IgD-negative memory B cell (primary cell): ENCODE results near the gene PRMT7. TPM values are rescaled to one million over a fixed set of nuclear protein-coding genes. Genes with fewer than 3 reads are reported as not detected.

Source experiments
- H3K27ac Mint-ChIP-seq, 3 donors: one replicate each; pipeline ENCODE4 v1.8.0; 2020 to 2022; ENCODE audit warnings: mild to moderate bottlenecking in 3 of 3, mixed read lengths in 3 of 3, moderate library complexity in 1 of 3
- H3K27me3 Mint-ChIP-seq: one replicate; pipeline ENCODE4 v1.8.0; 2021; ENCODE audit warnings: mixed read lengths
- H3K36me3 Mint-ChIP-seq: one replicate; pipeline ENCODE4 v1.8.0; 2020; ENCODE audit warnings: mild to moderate bottlenecking, mixed read lengths
- H3K4me1 Mint-ChIP-seq, 3 donors: one replicate each; pipeline ENCODE4 v1.8.0; 2020 to 2022; ENCODE audit warnings: mixed read lengths in 3 of 3, mild to moderate bottlenecking in 1 of 3
- H3K4me3 Mint-ChIP-seq, 4 donors: one replicate each; pipeline ENCODE4 v1.8.0; 2020 to 2022; ENCODE audit warnings: mild to moderate bottlenecking in 4 of 4, mixed read lengths in 4 of 4, moderate library complexity in 3 of 4
- H3K9me3 Mint-ChIP-seq, 3 donors: one replicate each; pipeline ENCODE4 v1.8.0; 2020 to 2021; ENCODE audit warnings: mixed read lengths in 3 of 3, mild to moderate bottlenecking in 1 of 3
- polyA plus RNA-seq: library from polyadenylated mRNA; unstranded; fragments of 300-500 nt; fragmentation: Illumina TruSeq; gene quantifications from one replicate; pipeline ENCODE4 v1.2.3, GENCODE V29; 2021

Gene PRMT7
- polyA plus RNA-seq, 1 donor from 2014 or later = 22.8 TPM

DNA sequence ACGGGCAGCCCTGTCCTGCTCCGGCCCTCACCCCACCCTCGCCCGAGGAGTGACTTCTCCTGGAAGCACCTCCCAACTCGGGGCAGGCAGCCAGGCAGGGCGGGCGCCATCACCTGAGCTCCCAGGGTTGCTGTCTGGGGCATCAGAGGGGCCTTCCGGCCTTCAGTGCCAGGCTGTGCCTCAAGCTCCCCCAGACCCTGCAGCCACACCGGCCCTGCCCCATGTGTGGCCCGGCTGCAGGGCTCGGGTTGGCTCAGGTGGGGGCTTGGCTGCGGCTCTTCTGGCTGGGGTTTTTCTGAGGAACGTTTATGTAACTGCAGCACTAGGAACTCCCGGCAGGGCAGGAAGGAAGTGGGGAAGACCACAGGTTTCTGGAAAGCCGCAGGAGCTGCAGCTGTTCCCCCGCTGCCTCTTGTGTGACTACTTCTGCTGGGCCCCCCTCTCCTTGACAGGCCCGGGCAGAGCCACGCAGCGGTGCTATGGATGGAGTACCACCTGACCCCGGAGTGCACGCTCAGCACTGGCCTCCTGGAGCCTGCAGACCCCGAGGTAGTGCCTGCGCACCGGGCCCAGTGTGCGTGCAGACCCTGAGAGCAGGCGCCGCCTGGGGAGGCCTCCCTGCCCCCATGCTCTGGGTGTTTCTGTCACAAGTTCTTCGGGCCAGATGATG lies 45.6 kb downstream of the PRMT7 start:
- no peaks in the 10 kb centered on the region for H3K27me3 Mint-ChIP-seq
- peak overlapping the region in 1 of 3 donors; percentile 53 for H3K27ac Mint-ChIP-seq
- peak overlapping the region in 1 of 4 donors; percentile 17 for H3K4me3 Mint-ChIP-seq
- H3K36me3 Mint-ChIP-seq = peaks cover 3% of the 10 kb centered on the region
- H3K9me3 Mint-ChIP-seq = no peaks in the 10 kb centered on the region
- peaks cover 4 to 12% (median 10%) of the 10 kb centered on the region in 3 donors for H3K4me1 Mint-ChIP-seq

DNA sequence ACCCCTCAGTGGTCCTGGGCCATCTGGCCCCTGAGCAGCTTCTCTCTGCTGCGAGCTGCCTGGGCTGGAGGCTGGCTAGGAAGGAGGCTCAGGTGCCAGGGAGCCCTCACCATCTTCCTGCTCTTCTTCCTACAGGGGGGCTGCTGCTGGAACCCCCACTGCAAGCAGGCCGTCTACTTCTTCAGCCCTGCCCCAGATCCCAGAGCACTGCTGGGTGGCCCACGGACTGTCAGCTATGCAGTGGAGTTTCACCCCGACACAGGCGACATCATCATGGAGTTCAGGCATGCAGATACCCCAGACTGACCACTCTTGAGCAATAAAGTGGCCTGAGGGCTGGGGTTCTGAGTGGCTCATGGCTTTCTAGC lies 46.1 kb downstream of the PRMT7 start:
- H3K4me3 Mint-ChIP-seq = no peak overlapping the region
- no peaks in the 10 kb centered on the region for H3K9me3 Mint-ChIP-seq
- H3K27me3 Mint-ChIP-seq = no peaks in the 10 kb centered on the region
- peaks cover 3% of the 10 kb centered on the region for H3K36me3 Mint-ChIP-seq
- H3K4me1 Mint-ChIP-seq = peaks cover 4 to 12% (median 10%) of the 10 kb centered on the region in 3 donors
- H3K27ac Mint-ChIP-seq = no peak overlapping the region

DNA sequence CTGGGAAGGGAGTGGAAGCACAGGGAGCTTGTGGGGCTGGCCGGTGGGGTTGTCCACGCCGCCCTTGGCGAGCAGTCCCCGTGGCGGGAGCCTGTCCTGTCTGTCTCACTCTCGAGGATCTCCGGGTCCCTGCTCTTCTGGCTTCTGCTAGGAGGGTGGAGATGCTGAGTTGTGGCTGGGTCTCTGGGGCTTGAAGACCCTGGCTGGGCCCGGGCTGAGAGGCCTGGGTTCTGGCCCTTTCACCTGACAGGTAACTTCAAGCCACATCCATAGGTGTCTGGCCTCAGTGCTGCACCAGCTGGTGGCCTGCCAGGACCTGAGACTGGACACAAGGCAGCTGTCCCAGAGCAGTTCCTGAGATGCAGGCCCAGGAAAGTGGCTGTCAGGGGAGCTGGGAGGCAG lies 46.7 kb downstream of the PRMT7 start:
- peaks cover 4 to 12% (median 10%) of the 10 kb centered on the region in 3 donors for H3K4me1 Mint-ChIP-seq
- peak overlapping the region in 1 of 4 donors; percentile 60 for H3K4me3 Mint-ChIP-seq
- no peak overlapping the region for H3K27ac Mint-ChIP-seq
- H3K27me3 Mint-ChIP-seq = no peaks in the 10 kb centered on the region
- no peaks in the 10 kb centered on the region for H3K9me3 Mint-ChIP-seq
- H3K36me3 Mint-ChIP-seq = peaks cover 3% of the 10 kb centered on the region

GRCh38 chr16:68357923-68358322 lies 47.1 kb downstream of the PRMT7 start:
- no peaks in the 10 kb centered on the region for H3K27me3 Mint-ChIP-seq
- H3K9me3 Mint-ChIP-seq = no peaks in the 10 kb centered on the region
- no peak overlapping the region for H3K27ac Mint-ChIP-seq
- no peak overlapping the region for H3K4me3 Mint-ChIP-seq
- H3K36me3 Mint-ChIP-seq = peaks cover 3% of the 10 kb centered on the region
- H3K4me1 Mint-ChIP-seq = peaks cover 8 to 12% (median 10%) of the 10 kb centered on the region in 3 donors

DNA sequence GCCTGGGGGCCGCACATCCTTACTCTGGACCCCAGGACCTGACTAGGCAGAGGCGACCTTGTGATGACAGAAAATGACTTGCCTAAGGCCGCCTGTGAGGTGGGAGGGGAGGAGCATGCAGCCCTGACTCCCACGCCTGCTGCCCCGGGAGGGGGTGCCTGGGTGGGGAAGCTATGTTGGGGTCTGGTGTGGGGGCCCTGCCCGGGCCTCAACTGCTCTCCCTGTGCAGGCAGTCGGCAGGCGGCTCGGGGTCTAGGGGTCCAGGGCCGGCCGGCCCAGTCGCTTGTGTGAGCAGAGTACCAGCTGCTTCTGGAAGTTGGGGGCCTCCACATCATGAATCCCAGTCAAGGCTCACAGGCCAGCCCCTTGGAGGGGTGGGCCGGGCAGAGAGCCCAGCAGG lies 48.1 kb downstream of the PRMT7 start:
- Mint-ChIP-seq H3K4me1 (peaks cover 9 to 12% (median 11%) of the 10 kb centered on the region in 3 donors), H3K9me3 (no peaks in the 10 kb centered on the region), H3K36me3 (peaks cover 3% of the 10 kb centered on the region), H3K4me3 (no peak overlapping the region), H3K27ac (no peak overlapping the region), H3K27me3 (no peaks in the 10 kb centered on the region)

DNA sequence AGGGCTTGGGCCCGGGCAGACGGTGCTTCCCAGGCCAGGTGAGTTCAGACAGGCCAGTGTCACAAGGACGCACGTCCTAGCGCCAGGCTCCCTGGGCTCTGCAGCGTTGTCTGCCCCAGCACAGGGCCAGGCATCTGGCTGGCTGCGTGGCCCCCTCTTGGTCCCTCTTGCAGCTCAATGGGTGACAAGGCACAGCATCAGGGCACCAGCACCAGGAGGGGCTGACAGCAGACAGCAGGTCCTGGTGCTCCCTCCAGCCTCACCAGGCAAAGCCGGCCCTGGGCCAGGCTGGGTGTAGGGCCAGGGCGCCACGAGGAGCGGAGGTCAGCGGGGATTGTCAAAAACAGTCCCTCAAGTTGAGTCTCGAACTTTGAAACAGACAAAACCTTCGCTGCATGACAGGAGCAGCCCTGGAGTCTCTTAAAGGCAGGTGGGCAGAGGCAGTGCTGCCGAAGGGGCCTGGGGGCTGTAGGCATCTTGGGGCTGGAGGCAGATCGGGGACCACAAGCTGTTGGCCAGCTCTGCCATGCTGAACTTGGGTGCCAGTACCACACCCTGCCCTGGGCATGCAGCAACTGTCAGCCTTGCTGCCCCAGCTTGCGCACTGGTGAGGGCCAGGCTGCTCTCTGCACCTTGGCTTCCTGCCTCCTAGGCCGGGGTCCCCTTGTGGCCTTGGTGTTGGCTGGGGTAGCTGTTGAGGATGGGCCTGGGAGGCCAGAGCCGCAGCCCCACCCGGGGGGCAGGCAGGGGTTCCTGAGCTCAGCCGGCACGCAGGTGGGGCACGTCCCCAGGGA lies 48.8 kb downstream of the PRMT7 start:
- H3K9me3 Mint-ChIP-seq = no peaks in the 10 kb centered on the region
- H3K4me3 Mint-ChIP-seq = no peak overlapping the region
- H3K36me3 Mint-ChIP-seq = peaks cover under 1% of the 10 kb centered on the region
- H3K4me1 Mint-ChIP-seq = peaks cover 9 to 14% (median 12%) of the 10 kb centered on the region in 3 donors
- no peak overlapping the region for H3K27ac Mint-ChIP-seq
- H3K27me3 Mint-ChIP-seq = no peaks in the 10 kb centered on the region

- no peaks in the 10 kb centered on the region for H3K36me3 Mint-ChIP-seq
- no peak overlapping the region for H3K4me3 Mint-ChIP-seq
- H3K9me3 Mint-ChIP-seq = no peaks in the 10 kb centered on the region
- H3K4me1 Mint-ChIP-seq = peaks cover 12 to 20% (median 14%) of the 10 kb centered on the region in 3 donors
- H3K27ac Mint-ChIP-seq = no peak overlapping the region
- H3K27me3 Mint-ChIP-seq = no peaks in the 10 kb centered on the region
Observed at GRCh38 chr16:68360547-68360946, 49.7 kb downstream of the PRMT7 start.

- H3K27ac Mint-ChIP-seq = no peak overlapping the region
- no peaks in the 10 kb centered on the region for H3K9me3 Mint-ChIP-seq
- H3K4me3 Mint-ChIP-seq = no peak overlapping the region
- H3K36me3 Mint-ChIP-seq = no peaks in the 10 kb centered on the region
- H3K4me1 Mint-ChIP-seq = peaks cover 14 to 20% (median 17%) of the 10 kb centered on the region in 3 donors
- no peaks in the 10 kb centered on the region for H3K27me3 Mint-ChIP-seq
Observed at GRCh38 chr16:68360956-68361355, 50.1 kb downstream of the PRMT7 start.

GRCh38 chr16:68361485-68361884 lies 50.7 kb downstream of the PRMT7 start:
- Mint-ChIP-seq H3K27ac (no peak overlapping the region), H3K27me3 (no peaks in the 10 kb centered on the region), H3K4me1 (peaks cover 14 to 20% (median 17%) of the 10 kb centered on the region in 3 donors), H3K4me3 (no peak overlapping the region), H3K36me3 (no peaks in the 10 kb centered on the region), H3K9me3 (no peaks in the 10 kb centered on the region)

DNA sequence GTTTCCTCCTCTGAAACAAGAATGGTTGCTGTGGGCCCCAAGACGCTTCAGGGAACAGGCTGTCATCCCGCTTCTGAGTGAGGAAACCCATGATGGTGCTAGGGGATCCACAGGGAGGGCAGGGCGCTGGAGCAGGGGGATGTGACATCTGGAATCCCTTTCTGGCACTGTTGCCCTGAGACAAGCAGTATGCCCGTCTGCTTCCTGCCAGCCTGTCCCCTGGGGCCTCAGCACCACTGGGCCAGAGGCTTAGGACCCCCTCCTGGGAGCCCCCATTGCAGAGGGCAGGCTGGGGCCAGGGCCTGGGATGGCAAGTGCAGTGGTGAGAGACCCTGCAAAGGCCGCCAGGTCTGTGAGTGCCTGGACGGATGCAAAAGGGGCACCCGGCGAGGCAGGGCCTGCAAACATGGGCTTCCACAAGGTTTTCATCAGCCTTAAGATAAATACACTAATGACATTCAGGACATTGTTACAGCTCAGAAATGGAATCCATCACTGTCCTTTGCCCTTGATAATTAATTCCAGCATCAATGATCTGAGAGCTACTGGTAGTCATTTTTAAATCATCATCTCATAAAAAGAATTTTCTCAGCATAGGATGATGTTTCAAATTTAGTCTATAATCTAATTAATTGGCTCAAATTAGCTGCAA lies 51.6 kb downstream of the PRMT7 start:
- Mint-ChIP-seq H3K27ac (no peak overlapping the region), H3K9me3 (no peaks in the 10 kb centered on the region), H3K4me3 (no peak overlapping the region), H3K36me3 (no peaks in the 10 kb centered on the region), H3K27me3 (no peaks in the 10 kb centered on the region), H3K4me1 (peaks cover 17 to 18% (median 18%) of the 10 kb centered on the region in 3 donors)

DNA sequence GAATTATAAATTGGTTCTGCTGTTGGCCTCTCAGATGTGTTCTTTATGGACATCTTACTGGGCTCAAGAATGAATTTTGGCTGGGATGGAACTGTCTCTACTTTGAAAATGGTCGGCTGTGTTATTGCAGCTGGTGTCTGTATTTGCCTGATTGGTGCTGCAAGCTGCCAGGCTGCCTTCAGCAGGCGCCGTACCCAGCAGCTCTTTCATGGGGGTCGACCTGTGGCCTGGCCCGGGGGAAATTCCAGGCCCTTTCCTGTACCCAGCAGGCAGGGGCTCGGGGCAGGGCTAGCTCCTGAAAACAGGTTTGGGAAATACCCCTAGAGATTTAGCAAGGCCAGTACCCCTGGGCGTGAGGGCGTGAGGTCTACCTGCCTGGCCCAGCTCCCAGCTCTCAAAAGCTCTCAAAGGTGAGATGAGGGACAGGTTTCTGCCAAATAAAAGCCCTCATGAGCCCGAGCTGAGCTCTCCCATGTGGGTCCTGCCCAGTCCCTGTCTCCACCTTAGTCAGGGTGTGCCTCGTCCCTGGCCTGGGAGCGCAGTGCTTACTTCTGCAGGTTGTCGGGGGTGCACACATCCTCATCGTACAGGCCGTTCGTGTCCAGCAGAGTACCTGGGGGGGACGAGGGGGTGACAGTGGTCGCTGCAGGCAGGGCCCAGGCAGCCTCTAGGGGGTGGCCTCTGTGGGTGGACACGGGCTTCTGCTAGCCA lies 52.3 kb downstream of the PRMT7 start:
- Mint-ChIP-seq H3K4me3 (no peak overlapping the region), H3K4me1 (peaks cover 19 to 23% (median 20%) of the 10 kb centered on the region in 3 donors), H3K9me3 (no peaks in the 10 kb centered on the region), H3K27ac (peak overlapping the region in 1 of 3 donors; percentile 9), H3K36me3 (no peaks in the 10 kb centered on the region), H3K27me3 (no peaks in the 10 kb centered on the region)

GRCh38 chr16:68363658-68364521 lies 53.1 kb downstream of the PRMT7 start:
- Mint-ChIP-seq H3K27ac (peak overlapping the region; percentile 14 to 55 (median 35)), H3K27me3 (no peaks in the 10 kb centered on the region), H3K9me3 (no peaks in the 10 kb centered on the region), H3K4me1 (peaks cover 22 to 31% (median 26%) of the 10 kb centered on the region in 3 donors), H3K36me3 (no peaks in the 10 kb centered on the region), H3K4me3 (no peak overlapping the region)

- H3K4me1 Mint-ChIP-seq = peaks cover 25 to 38% (median 29%) of the 10 kb centered on the region in 3 donors
- H3K4me3 Mint-ChIP-seq = peak overlapping the region in 1 of 4 donors; percentile 66
- H3K36me3 Mint-ChIP-seq = no peaks in the 10 kb centered on the region
- no peaks in the 10 kb centered on the region for H3K9me3 Mint-ChIP-seq
- H3K27ac Mint-ChIP-seq = peak overlapping the region in 1 of 3 donors; percentile 35
- H3K27me3 Mint-ChIP-seq = no peaks in the 10 kb centered on the region
Observed at GRCh38 chr16:68364561-68364998, 53.8 kb downstream of the PRMT7 start.
